RPMI8226 (cell line): ENCODE data around the gene NOVA2.
A peak's percentile ranks its signal among the peaks of the same experiment; 100 is the strongest.
"Not testable (repeated sequence)": the region's sequence is repeated elsewhere in the genome, so short reads cannot be mapped to it uniquely, and the experiment has no call there.

ENCODE experiments used
- DNase-seq: peaks from one replicate; pipeline ENCODE4 v3.0.0-alpha.2; 2015

Gene NOVA2

GRCh38 chr19:45920458-45920857, 53.2 kb downstream of the NOVA2 start:
- DNase-seq: no peak

GRCh38 chr19:45919678-45920077, 54.0 kb downstream of the NOVA2 start:
- no peak for DNase-seq

GRCh38 chr19:45918721-45919120, 54.9 kb downstream of the NOVA2 start:
- DNase-seq: no peak

DNA sequence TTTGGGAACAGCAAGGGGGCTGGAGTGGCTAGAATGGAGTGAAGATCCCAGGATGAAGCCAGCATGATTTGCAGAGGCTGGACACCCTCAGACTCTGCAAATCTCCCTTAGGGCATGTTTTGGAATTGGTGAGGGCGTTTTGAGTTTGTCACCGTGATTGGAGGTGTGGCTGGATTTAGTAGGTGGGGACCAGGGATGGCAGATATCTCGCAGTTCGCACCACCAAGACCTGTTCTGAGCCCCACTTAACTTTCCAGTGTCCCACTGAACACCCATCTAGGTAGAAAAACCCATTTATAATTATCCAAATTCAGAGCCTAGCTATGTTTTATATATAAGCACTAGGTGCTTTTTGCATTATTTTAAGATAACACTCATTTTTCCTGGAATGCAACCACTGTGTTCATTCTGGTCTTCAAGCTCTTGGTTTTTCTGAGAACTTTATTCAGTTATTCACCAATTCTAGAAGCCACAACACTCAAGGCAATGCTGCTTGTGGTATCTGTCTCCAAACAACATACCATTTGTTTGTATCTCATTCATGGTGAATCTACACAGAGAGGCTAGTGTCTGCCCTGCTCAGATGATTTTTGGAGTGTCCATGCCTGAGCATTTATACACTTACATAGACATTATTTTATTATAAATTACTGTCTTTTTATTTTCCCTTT, 56.1 kb downstream of the NOVA2 start:
- no peak for DNase-seq

DNA sequence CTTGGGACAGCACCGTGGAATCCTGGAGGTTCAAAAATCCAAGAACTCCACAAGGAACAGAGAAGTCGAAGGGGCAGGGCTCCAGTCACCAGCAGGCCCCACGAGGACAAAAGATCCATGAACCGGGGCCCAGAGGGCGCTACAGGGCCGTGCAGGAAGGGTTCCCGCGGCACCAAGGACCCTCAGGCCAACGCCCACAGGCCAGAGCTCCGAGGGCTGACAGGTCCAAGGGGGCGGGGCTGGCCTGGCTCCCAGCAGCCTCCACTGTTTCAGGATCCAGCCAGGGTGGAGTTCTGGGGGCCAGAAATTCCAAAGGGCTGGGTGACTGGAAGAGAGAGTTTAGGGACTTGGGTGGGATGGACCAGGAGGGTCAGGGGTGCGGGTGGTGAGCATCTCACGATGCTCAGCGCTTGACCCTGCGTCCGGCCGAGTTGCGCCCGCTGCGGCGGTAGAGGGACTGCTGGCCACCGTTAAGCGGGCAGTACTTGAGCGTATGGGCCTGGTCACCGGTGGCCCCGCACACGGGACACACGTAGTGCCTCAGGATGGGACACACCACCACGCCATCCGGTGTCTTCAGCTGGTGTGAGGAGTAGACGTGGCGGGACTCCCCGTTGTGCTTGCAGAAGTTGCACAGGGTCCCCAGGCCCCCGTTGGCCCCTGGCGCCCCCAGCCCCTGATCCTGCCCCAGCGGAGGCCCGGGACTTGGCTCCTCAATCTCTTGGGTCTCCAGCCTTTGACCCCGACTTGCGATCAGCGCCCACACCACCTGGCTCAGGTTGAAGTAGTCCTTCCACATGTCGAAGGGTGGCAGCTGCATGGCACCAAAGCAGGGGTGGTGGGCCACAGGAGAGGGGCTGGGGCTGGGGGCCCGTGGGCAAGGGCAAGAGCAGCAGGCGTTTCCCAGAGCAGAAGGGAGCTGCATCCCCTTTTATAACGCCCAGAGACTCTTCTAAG, 59.5 kb downstream of the NOVA2 start, which contains the start of gene NANOS2:
Gene NANOS2, minus strand, starts transcription at position 905 of the 957 bp plus-strand sequence. Its CDS starts 85 bp downstream, at position 820.
- DNase-seq: peak; percentile 20

DNA sequence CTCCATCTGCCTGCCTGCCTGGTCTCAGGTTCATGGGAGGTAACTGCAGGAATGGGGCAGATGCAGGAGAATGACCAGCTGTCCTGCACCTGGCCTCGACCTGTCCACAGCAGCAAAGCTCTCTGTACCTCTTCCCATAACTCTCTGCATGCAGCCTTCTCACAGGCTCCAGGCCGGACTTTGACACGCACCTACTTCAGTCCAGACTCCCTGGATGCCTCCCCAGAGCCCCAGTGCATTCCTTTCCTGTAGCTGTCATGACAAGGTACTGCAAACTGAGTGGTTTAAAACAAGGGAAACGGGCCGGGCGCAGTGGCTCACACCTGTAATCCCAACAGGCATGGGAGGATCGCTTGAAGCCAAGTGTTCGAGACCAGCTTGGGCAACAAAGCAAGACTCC, 62.4 kb downstream of the NOVA2 start:
- no peak for DNase-seq

DNA sequence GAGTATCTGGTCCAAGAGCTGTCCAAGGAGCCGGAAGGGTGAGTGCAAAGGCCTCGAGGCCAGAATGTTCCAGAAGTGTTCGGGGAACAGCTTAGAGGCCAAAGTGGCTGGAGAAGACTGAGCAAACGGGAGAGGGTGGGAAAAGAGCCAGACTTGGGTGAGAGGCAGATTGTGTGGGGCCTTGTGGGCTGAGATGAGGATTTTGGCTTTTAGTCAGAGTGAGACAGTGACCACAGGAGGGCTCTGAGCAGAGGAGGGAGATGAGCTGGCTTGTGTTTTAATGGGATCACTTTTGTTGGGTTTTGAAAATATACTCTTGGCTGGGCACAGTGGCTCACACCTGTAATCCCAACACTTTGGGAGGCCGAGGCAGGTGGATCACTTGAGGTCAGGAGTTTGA, 64.7 kb downstream of the NOVA2 start:
- no peak for DNase-seq

DNA sequence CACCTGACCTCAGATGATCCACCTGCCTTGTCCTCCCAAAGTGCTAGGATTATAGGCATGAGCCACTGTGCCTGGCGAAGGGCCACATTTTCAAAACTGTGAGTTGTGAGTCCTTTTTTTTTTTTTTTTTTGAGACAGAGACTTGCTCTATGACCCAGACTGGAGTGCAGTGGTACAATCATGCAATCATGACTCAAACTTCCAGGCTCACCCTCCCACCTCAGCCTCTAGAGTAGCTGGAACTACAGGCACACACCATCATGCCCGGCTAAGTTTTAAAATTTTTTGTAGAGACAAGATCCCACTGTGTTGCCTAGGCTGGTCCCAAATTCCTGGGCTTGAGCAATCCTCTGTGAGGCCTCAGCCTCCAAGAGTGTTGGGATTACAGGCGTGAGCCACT, 67.4 kb downstream of the NOVA2 start:
- DNase-seq: no peak

DNA sequence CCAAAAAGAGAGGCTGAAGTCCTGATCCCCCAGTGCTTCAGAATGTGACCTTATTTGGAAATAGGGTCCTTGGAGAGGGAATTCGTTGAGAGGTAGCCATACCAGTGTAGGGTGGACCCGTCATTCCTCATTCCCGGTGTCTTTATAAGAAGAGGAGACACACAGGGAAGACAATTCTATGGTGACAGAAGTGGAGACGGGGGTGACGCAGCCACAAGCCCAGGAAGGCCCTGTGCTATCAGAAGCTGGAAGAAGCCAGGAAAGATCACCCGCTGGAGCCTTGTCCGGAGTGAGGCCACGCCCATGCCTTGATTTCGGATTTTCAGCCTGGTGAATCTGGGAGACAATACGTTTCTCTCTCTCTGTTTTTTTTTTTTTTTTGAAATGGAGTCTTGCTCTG, 68.7 kb downstream of the NOVA2 start:
- DNase-seq: no peak

DNA sequence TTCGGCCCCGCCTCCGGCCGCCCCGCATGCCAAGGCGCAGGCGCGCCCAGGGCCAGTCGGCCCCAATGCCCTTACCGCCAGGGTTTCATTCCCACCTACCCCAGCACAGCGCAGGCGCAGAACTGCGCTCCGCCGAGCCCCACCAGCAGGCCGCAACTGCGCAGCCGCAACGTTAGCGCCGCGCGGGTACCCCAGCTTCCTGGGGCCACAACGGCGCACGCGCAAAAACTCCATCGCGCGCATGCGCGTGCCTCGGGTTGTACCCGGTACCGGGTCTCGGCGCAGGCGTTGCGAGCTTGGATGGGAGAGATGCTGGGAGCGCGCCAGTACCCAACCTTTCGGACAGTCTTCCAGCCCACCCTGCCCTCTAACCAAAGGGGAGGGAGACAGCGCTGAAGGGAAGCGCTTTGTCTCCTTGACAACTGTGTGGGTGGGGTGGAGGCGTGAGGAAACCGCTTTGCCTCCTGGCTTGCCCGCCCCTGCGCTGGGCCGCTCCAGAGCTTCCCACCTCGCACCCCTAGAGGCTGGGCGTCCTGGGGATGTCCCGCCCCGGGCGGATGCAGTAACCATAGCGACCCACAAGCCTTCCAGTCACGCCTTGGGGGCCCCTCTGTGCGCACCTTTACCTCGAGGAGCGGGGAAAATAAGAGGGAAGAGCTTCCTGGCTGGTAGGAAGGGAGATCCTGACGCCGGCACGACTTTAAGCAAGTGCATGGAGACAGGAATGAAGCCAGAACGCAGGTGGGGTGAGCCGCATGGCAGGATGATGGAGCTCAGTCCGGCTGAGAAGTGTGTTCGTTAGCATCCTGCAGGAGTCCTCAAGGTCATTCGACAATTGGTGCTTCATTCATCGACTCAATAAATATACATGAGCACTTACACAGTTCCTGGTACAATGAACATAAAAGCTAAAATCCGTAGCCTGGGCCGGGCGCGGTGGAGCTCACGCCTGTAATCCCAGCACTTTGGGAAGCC, 70.7 kb downstream of the NOVA2 start:
- peak; percentile 96 for DNase-seq

- DNase-seq: peak; percentile 17
Measured at GRCh38 chr19:45901912-45902650, 71.6 kb downstream of the NOVA2 start, which contains the start of gene MYPOP. Gene MYPOP (minus strand): TSS chr19:45902613. CDS start chr19:45901773, 840 bp downstream.

GRCh38 chr19:45901432-45901911, 72.2 kb downstream of the NOVA2 start:
- DNase-seq: no peak

- peak; percentile 8 for DNase-seq
Measured at GRCh38 chr19:45900738-45901431, 72.8 kb downstream of the NOVA2 start.

DNA sequence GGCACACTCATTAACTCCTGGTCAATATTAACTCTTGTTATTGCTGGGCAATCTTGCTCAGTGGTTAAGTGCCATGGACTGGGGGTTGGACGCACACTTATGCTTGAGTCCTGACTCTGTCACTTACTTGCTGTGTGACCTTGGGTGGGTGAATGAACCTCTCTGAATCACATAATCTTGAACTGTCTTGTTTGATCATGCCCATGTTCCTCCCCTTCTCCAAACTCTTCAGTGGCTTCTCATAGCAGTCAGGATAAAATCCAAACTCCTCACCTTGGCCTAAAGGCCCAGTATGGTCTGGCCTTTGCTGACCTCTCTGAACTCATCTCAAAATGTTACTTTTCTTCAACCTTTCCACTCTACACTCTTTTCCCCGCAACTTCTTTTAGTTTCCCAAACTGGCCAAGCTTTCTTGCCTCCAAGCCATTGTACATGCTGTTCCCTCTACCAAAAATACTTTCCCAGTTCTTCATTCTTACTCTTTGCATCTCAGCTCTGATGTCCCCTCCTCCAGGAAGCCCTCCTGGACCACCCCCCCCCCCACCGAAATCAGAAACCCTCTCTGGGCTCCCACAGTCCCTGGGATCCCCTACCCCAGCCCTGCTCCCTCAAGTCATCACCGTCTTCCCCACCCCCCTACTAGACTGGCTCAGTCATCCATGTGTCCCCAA, 73.6 kb downstream of the NOVA2 start:
- DNase-seq: no peak

DNA sequence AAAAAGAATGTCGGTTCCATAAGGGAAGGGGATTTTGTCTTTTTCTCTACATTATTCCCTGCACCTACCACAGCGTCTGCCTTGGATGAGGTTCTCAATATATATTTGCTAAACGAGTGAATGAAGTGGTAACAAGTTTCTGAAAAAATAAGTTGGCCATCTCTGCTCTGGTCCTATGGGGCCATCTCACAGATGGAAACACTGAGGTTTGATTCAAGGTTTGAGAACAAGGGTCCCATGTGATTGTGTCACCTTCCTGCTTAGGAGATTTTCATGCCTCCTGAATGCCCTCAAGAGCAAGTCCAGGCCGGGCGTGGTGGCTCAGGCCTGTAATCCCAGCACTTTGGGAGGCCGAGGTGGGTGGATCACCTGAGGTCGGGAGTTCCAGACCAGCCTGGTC, 74.4 kb downstream of the NOVA2 start:
- no peak for DNase-seq

- DNase-seq: no peak
Measured at GRCh38 chr19:45897261-45897812, 76.3 kb downstream of the NOVA2 start.

GRCh38 chr19:45895983-45896599, 77.6 kb downstream of the NOVA2 start:
- DNase-seq: not testable (repeated sequence)

GRCh38 chr19:45895519-45895972, 78.1 kb downstream of the NOVA2 start:
- DNase-seq: no peak

DNA sequence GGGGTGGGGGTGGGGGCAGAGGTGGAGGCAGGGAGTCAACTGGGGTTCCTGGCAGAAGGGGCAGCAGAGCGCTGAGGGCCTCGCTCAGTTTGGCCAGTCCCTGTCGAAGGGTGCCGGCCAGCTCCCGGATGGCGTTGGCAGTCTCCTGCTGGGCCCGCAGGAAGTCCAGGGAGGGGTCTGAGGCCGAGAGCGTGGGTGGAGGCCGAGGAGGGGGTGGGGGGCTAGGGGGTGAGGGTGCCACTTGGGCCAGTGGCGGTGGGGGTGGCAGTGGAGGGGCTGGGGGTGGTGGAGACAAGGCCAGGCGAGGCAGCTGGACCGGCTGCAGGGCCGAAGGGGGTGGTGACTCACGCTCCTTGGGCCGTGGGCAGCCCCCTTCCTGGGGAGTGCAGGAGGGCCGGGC, 82.8 kb downstream of the NOVA2 start:
- DNase-seq: no peak
